Kasumi-1 (cell line): Measurements from ENCODE around the gene CUL3.
A peak's percentile ranks its signal among the peaks of the same experiment; 100 is the strongest.
"Not testable (repeated sequence)": the region's sequence is repeated elsewhere in the genome, so short reads cannot be mapped to it uniquely, and the experiment has no call there.

Experiments used
- DNase-seq, 2 experiments: peaks; one replicate each; lab custom pipeline; 2025; lab: John Stamatoyannopoulos, UW

Gene CUL3

GRCh38 chr2:224585211-224586088 lies at the start of gene CUL3:
Gene CUL3 (minus strand): TSS chr2:224585363. CDS start chr2:224585009, 354 bp downstream.
- DNase-seq = peak; percentile 88 to 93

GRCh38 chr2:224630659-224631550 lies 45.7 kb upstream of the CUL3 start:
- no peak for DNase-seq

GRCh38 chr2:224628416-224628815 lies 43.3 kb upstream of the CUL3 start:
- no peak for DNase-seq

- DNase-seq = no peak
Observed at GRCh38 chr2:224626735-224627134, 41.6 kb upstream of the CUL3 start.

- DNase-seq = no peak
Observed at GRCh38 chr2:224613543-224614286, 28.6 kb upstream of the CUL3 start.

GRCh38 chr2:224612578-224612977 lies 27.4 kb upstream of the CUL3 start:
- no peak for DNase-seq

- no peak for DNase-seq
Observed at GRCh38 chr2:224611938-224612337, 26.8 kb upstream of the CUL3 start.

GRCh38 chr2:224608104-224608503 lies 22.9 kb upstream of the CUL3 start:
- no peak for DNase-seq

- DNase-seq = not testable (repeated sequence)
Observed at GRCh38 chr2:224603746-224604500, 18.8 kb upstream of the CUL3 start.

- peak; percentile 10 to 18 for DNase-seq
Observed at GRCh38 chr2:224602778-224603375, 17.7 kb upstream of the CUL3 start.

- no peak for DNase-seq
Observed at GRCh38 chr2:224601923-224602322, 16.8 kb upstream of the CUL3 start.

- DNase-seq = no peak
Observed at GRCh38 chr2:224598678-224599077, 13.5 kb upstream of the CUL3 start.

GRCh38 chr2:224596289-224596688 lies 11.1 kb upstream of the CUL3 start:
- no peak for DNase-seq

- no peak for DNase-seq
Observed at GRCh38 chr2:224595518-224595917, 10.4 kb upstream of the CUL3 start.

GRCh38 chr2:224594840-224595239 lies 9.7 kb upstream of the CUL3 start:
- no peak for DNase-seq

- peak; percentile 32 to 45 for DNase-seq
Observed at GRCh38 chr2:224591220-224591619, 6.1 kb upstream of the CUL3 start.

GRCh38 chr2:224586127-224586695 lies 1.0 kb upstream of the CUL3 start:
- DNase-seq = peak; percentile 17 to 51

GRCh38 chr2:224584785-224585210 lies 365 bp downstream of the CUL3 start:
- no peak for DNase-seq

GRCh38 chr2:224584111-224584784 lies 915 bp downstream of the CUL3 start:
- DNase-seq = peak in 1 of 2 experiments; percentile 4

- not testable (repeated sequence) for DNase-seq
Observed at GRCh38 chr2:224583033-224583432, 2.1 kb downstream of the CUL3 start.
